Measurements from ENCODE around the gene ANKMY2. TPM values are rescaled to one million over a fixed set of nuclear protein-coding genes. Genes with fewer than 3 reads are reported as not detected.
"Not testable (repeated sequence)": the region's sequence is repeated elsewhere in the genome, so short reads cannot be mapped to it uniquely, and the experiment has no call there.

ANKMY2 gene
- polyA plus RNA-seq, 1 experiment, result 31.8 TPM

- Histone ChIP-seq H3K27me3 (ENCODE audit: control insufficient read depth, insufficient read depth, low read length) (no peaks in the 10 kb centered on the region), H3K9me3 (ENCODE audit: control insufficient read depth, insufficient read depth, low read length) (no peaks in the 10 kb centered on the region), H3K27ac (ENCODE audit: low read depth, low read length) (no peak overlapping the region), H3K4me3 (ENCODE audit: low read depth, low read length) (no peak overlapping the region)
- POLR2A ChIA-PET, result interaction anchor here (0.6 to 0.9 kb wide), 2 partner anchors 43 to 692 kb away, joined by 3 to 7 read pairs; partner anchors contain the start of gene ANKMY2
- TF ChIP-seq CTCF (IDR thresholded peaks at IDR 0.05; ENCODE audit: low read depth, low read length), result no peak
- DNase-seq (ENCODE audit: low read depth, low spot score), result no peak
- CTCF ChIA-PET, result interaction anchor here (1.5 kb wide), 2 partner anchors 55 to 230 kb away, joined by 3 to 4 read pairs; no protein-coding TSS in a partner anchor
Observed at GRCh38 chr7:16688249-16688648, 42.7 kb upstream of the ANKMY2 start.

GRCh38 chr7:16685535-16685934 lies 40.0 kb upstream of the ANKMY2 start:
- Histone ChIP-seq H3K9me3 (ENCODE audit: control insufficient read depth, insufficient read depth, low read length) (no peaks in the 10 kb centered on the region), H3K27me3 (ENCODE audit: control insufficient read depth, insufficient read depth, low read length) (no peaks in the 10 kb centered on the region), H3K4me3 (ENCODE audit: low read depth, low read length) (no peak overlapping the region), H3K27ac (ENCODE audit: low read depth, low read length) (no peak overlapping the region)
- ChIA-PET CTCF (interaction anchor here (0.6 to 1.9 kb wide), 3 partner anchors 8 to 18 kb away, joined by 3 to 7 read pairs (median 4); no protein-coding TSS in a partner anchor), POLR2A (interaction anchor here (1.2 to 1.3 kb wide), 2 partner anchors 17 to 40 kb away, joined by 5 read pairs; partner anchors contain the start of genes ANKMY2 and BZW2)
- no peak for TF ChIP-seq CTCF (IDR thresholded peaks at IDR 0.05; ENCODE audit: low read depth, low read length)
- DNase-seq (ENCODE audit: low read depth, low spot score), result no peak

GRCh38 chr7:16684935-16685334 lies 39.4 kb upstream of the ANKMY2 start:
- POLR2A ChIA-PET, result interaction anchor here (0.6 to 1.3 kb wide), 3 partner anchors 16 to 41 kb away, joined by 5 read pairs; partner anchors contain the start of genes ANKMY2 and BZW2
- no peak overlapping the region for H3K27ac ChIP-seq (ENCODE audit: low read depth, low read length)
- CTCF ChIA-PET, result interaction anchor here (0.6 to 1.9 kb wide), 3 partner anchors 8 to 17 kb away, joined by 3 to 7 read pairs (median 4); no protein-coding TSS in a partner anchor

GRCh38 chr7:16678645-16679566 lies 33.4 kb upstream of the ANKMY2 start:
- H3K27me3 ChIP-seq (ENCODE audit: control insufficient read depth, insufficient read depth, low read length); H3K9me3 ChIP-seq (ENCODE audit: control insufficient read depth, insufficient read depth, low read length); POLR2A ChIA-PET; DNase-seq (ENCODE audit: low read depth, low spot score); H3K27ac ChIP-seq (ENCODE audit: low read depth, low read length); H3K4me3 ChIP-seq (ENCODE audit: low read depth, low read length): not testable (repeated sequence)
- CTCF ChIA-PET, result interaction anchor here (0.7 kb wide), 1 partner anchor 22 kb away, joined by 3 read pairs; no protein-coding TSS in a partner anchor

More at GRCh38 chr7:16684935-16685334, 39.4 kb upstream of the ANKMY2 start:
- no peak for TF ChIP-seq CTCF (IDR thresholded peaks at IDR 0.05; ENCODE audit: low read depth, low read length)
- Histone ChIP-seq H3K27me3 (ENCODE audit: control insufficient read depth, insufficient read depth, low read length) (no peaks in the 10 kb centered on the region), H3K9me3 (ENCODE audit: control insufficient read depth, insufficient read depth, low read length) (no peaks in the 10 kb centered on the region), H3K4me3 (ENCODE audit: low read depth, low read length) (no peak overlapping the region)
- DNase-seq (ENCODE audit: low read depth, low spot score), result no peak

- Histone ChIP-seq H3K9me3 (ENCODE audit: control insufficient read depth, insufficient read depth, low read length) (no peaks in the 10 kb centered on the region), H3K4me3 (ENCODE audit: low read depth, low read length) (no peak overlapping the region), H3K27ac (ENCODE audit: low read depth, low read length) (no peak overlapping the region), H3K27me3 (ENCODE audit: control insufficient read depth, insufficient read depth, low read length) (no peaks in the 10 kb centered on the region)
- CTCF ChIA-PET, result no interaction called here
- POLR2A ChIA-PET, result no interaction called here
- no peak for DNase-seq (ENCODE audit: low read depth, low spot score)
- no peak for TF ChIP-seq CTCF (IDR thresholded peaks at IDR 0.05; ENCODE audit: low read depth, low read length)
Observed at GRCh38 chr7:16677978-16678494, 32.5 kb upstream of the ANKMY2 start.
